Ovary (tissue), 3 donors: Measurements from ENCODE around the gene C1orf122.

ENCODE experiments used
- CTCF ChIP-seq, 3 donors: fragments of 450-650 bp in 2 of 3; fragments of 200-600 bp in 1 of 3; IDR thresholded peaks; one replicate each; pipeline versions ENCODE4 v1.5.1 to v1.8.0; 2016 to 2022; ENCODE audit warnings: antibody characterized with exemption in 3 of 3, mild to moderate bottlenecking in 1 of 3
- EP300 ChIP-seq: sonication (generic); formaldehyde crosslinking; IDR thresholded peaks from one replicate; pipeline ENCODE4 v1.6.1; 2017; ENCODE audit warnings: antibody characterized with exemption
- POLR2A ChIP-seq: fragments of 450-650 bp; IDR thresholded peaks from one replicate; pipeline ENCODE4 v1.6.1; 2017; ENCODE audit warnings: antibody characterized with exemption, mild to moderate bottlenecking, moderate library complexity
- donor health status: DM: no; HTN: no; CAD: no.

DNA sequence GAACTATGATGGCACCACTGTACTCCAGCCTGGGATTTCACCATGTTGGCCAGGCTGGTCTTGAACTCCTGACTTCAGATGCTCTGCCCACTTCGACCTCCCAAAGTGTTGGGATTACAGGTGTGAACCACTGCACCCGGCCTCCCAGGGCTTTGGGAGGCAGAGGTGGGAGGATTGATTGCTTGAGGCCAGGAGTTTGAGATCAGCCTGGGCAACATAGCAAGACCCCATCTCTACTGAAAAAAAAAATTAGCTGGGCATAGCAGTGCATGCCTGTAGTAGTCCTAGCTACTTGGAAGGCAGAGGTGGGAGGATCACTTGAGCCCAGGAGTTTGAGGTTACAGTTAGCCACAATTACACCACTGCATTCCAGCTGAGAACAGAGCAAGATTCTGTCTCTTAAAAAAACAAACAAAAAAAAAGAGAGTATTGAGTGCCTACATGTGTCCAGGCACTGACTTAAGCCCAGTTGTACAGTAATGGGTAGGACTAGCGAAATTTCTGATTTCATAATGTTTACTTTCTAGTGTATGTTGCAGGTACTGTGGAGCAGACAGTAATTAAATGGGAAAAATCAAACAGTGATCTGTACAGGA is 9.7 kb upstream of the C1orf122 start:
- TF ChIP-seq CTCF (IDR thresholded peaks at IDR 0.05) (no peak), POLR2A (no peak), EP300 (no peak)
